ENCODE measurements around the gene CMTM7. TPM values are rescaled to one million over a fixed set of nuclear protein-coding genes. Genes with fewer than 3 reads are reported as not detected.

Gene CMTM7
- total and polyA plus RNA-seq, 12 donors: 5.4 to 19.2 (median 13.0) TPM

DNA sequence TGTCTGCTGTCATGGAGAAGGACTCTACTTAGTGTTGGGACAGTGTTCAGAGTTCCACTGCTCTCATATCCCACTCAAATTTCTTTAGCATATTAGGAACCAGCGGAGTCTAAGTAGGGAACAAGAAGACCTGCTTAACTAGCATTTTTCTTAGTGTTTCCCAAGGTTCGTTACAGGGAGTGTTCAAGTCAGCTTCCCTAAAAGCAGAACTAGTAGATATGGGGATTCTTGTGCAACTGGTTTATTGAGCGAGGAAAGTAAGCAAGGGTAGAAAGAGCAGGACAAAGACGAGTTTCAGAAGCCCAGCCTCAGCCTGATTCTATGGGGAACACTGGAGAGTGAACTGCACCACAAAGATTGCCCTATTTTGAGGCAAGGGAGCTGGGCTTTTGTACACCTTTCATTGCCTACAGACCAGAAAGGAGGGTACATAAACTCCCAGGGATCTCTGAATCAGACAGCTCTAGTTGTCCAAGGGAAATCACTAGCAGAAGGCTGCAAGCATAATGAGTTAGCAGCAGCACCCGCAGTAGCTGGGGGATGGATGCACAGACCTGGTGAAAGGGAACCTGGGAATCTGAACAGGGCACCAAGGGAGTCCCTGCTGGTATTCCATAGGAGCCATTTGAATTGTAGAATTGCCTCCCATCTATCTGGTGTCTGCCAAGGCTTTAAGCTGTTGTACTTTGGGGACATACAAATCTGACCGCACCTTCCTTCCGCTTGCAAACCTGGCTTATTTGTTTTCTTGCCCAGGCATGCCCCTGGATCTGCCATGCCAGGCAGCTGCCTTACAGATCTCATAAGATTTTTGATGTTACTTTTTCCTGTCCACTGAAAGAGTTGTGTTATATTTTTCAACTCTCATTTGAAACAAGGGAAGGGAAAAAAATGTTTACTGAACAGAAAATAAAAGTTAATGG, 15.1 kb downstream of the CMTM7 start:
- WGBS, 4 donors: 78 to 86% (median 83%) methylated on average over 7 of the region's 7 CpGs
- H3K27me3 ChIP-seq: no peaks in the 10 kb centered on the region
- intact Hi-C loops (cut with DNase I): no loop called here
- TF ChIP-seq, protein P1, sequence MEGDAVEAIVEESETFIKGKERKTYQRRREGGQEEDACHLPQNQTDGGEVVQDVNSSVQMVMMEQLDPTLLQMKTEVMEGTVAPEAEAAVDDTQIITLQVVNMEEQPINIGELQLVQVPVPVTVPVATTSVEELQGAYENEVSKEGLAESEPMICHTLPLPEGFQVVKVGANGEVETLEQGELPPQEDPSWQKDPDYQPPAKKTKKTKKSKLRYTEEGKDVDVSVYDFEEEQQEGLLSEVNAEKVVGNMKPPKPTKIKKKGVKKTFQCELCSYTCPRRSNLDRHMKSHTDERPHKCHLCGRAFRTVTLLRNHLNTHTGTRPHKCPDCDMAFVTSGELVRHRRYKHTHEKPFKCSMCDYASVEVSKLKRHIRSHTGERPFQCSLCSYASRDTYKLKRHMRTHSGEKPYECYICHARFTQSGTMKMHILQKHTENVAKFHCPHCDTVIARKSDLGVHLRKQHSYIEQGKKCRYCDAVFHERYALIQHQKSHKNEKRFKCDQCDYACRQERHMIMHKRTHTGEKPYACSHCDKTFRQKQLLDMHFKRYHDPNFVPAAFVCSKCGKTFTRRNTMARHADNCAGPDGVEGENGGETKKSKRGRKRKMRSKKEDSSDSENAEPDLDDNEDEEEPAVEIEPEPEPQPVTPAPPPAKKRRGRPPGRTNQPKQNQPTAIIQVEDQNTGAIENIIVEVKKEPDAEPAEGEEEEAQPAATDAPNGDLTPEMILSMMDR (IDR thresholded peaks at IDR 0.05): no peak
- TF ChIP-seq POLR2A (IDR thresholded peaks at IDR 0.05): no peak
- H3K9me3 ChIP-seq (replicated peaks in 1 of 3): no peaks in the 10 kb centered on the region
- H3K27ac ChIP-seq: peak overlapping the region in 2 of 5 donors; percentile 52 to 64
- H3K36me3 ChIP-seq (replicated peaks in 1 of 2): no peaks in the 10 kb centered on the region
- peak in 1 of 7 donors; percentile 39 for DNase-seq
- peaks cover 8% of the 10 kb centered on the region in 2 donors for H3K4me1 ChIP-seq (replicated peaks in 1 of 2)
- H3K4me3 ChIP-seq: no peak overlapping the region

DNA sequence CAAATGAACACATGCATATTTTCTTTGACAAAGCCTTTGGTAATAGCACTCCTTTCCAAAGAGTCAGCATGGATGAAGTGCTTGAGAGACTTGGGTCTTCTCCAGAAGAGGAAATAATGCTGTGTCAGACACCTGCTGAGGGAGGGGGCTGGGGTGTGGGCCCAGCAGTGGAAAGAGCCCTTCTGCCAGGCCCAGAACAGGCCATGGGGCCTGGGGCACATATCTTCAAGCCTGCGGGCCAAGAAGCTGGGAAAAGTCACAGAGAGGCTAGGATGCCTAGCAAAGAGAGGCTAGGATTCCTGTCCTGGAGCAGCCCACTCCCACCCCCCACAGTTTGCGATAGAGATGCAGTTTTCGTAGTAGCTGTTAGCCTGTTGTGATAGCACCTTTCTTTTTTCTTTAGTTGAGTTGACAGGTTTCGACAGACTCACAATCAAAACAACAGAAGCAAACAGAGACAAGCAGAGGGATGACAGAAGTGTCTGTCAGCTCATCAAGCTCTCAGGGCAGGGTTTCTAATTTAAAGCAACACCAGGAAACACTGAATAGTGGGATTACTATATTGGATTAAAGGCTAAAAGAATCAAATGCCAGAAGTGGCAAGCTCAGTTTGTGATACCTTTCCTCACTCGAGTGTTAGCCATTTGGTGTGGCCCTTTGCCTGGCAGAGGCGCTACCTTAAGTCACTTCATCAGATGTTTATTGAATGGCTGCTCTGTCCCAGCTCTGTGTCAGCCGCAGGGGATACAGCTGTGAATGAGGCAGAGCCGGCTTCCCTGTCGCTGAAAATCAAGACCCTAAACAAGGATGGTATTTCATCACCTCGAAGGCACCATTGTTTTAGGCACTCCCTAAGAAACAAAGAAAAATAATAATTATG, 19.0 kb downstream of the CMTM7 start:
- intact Hi-C loops (cut with DNase I): no loop called here
- Histone ChIP-seq H3K9me3 (replicated peaks in 1 of 3) (no peaks in the 10 kb centered on the region), H3K4me1 (replicated peaks in 1 of 2) (peaks cover 0 to 17% of the 10 kb centered on the region in 2 donors), H3K27ac (no peak overlapping the region), H3K4me3 (no peak overlapping the region), H3K36me3 (replicated peaks in 1 of 2) (no peaks in the 10 kb centered on the region), H3K27me3 (no peaks in the 10 kb centered on the region)
- TF ChIP-seq, protein P1 (IDR thresholded peaks at IDR 0.05): no peak
- TF ChIP-seq POLR2A (IDR thresholded peaks at IDR 0.05): no peak
- 61 to 93% (median 85%) methylated on average over 9 to 10 of the region's 10 CpGs for WGBS, 4 donors
- DNase-seq: peak in 1 of 7 donors; percentile 23

DNA sequence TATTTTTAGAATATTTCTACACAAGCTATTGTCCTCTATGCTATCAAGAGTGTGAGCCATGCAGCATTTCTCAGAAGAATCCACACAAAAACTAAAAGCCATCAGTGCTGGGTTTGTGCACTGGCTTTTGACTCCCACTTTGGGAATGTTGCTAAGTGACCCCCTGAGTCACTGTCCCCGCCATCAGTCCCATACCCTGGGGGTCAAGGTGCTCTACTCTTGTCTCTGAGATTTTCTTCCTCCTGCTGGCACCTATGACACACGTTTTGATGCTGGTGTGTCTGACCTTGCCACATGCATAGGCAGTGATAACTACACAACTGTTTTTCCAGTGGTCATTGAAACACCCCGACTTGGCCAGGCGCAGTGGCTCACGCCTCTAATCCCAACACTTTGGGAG, 19.8 kb downstream of the CMTM7 start:
- Histone ChIP-seq H3K27ac (no peak overlapping the region), H3K36me3 (replicated peaks in 1 of 2) (no peaks in the 10 kb centered on the region), H3K9me3 (replicated peaks in 1 of 3) (no peaks in the 10 kb centered on the region), H3K4me1 (replicated peaks in 1 of 2) (peaks cover 0 to 17% of the 10 kb centered on the region in 2 donors), H3K27me3 (no peaks in the 10 kb centered on the region), H3K4me3 (no peak overlapping the region)
- intact Hi-C loops (cut with DNase I): no loop called here
- 82 to 89% (median 83%) methylated on average over 5 of the region's 5 CpGs for WGBS, 4 donors
- TF ChIP-seq, protein P1 (IDR thresholded peaks at IDR 0.05): no peak
- no peak for TF ChIP-seq POLR2A (IDR thresholded peaks at IDR 0.05)
- no peak for DNase-seq

DNA sequence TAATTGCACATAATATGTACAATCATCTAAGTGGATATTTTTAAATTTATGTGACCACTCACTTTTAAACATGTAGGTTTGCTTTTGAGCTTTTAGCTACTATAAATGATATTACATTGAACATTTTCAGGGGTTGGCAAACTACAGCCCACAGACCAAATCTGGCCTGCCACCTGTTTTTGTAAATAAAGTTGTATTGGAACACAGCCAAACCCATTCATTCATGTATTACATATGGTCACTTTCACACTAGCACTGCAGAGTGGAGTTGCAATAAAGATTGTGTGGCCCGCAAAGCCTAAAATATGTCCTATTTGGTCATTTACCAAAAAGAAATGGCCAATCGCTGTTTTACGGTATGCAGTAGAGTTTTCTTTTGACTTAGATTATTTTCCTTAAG, 21.2 kb downstream of the CMTM7 start:
- Histone ChIP-seq H3K9me3 (replicated peaks in 1 of 3) (no peaks in the 10 kb centered on the region), H3K27me3 (no peaks in the 10 kb centered on the region), H3K36me3 (replicated peaks in 1 of 2) (no peaks in the 10 kb centered on the region), H3K4me1 (replicated peaks in 1 of 2) (peaks cover 0 to 12% of the 10 kb centered on the region in 2 donors), H3K4me3 (no peak overlapping the region), H3K27ac (no peak overlapping the region)
- peak in 1 of 7 donors; percentile 2 for DNase-seq
- TF ChIP-seq, protein P1 (IDR thresholded peaks at IDR 0.05): no peak
- no peak for TF ChIP-seq POLR2A (IDR thresholded peaks at IDR 0.05)
- intact Hi-C loops (cut with DNase I): no loop called here
- 95 to 97% (median 97%) methylated on average over 3 of the region's 3 CpGs for WGBS, 4 donors

All from adrenal gland (tissue), 12 donors.